ENCODE measurements around the gene IMPG2.

GRCh38 chr3:101253396-101253795 is 67.0 kb downstream of the IMPG2 start:
- TF ChIP-seq POLR2A (IDR thresholded peaks at IDR 0.05) (no peak), CTCF (IDR thresholded peaks at IDR 0.05) (no peak)

Measured in ovary (tissue), 3 donors.